GM18505 (cell line): ENCODE results near the gene TACR1.

Source experiments
- ATAC-seq: cut with Tn5 transposase; IDR thresholded peaks from one replicate; pipeline ENCODE4 v1.9.1; 2021; ENCODE audit not compliant: unreplicated experiment
- POLR2A ChIP-seq: IDR thresholded peaks from 4 replicates; pipeline ENCODE4 v1.6.1; 2011; ENCODE audit warnings: borderline replicate concordance; ENCODE audit not compliant: insufficient read depth, insufficient read length; ENCODE audit errors: extremely low read depth

The TACR1 gene

GRCh38 chr2:75100011-75100800 lies 99.1 kb downstream of the TACR1 start:
- no peak for ATAC-seq
- no peak for TF ChIP-seq POLR2A

GRCh38 chr2:75099521-75099922 lies 99.8 kb downstream of the TACR1 start:
- TF ChIP-seq POLR2A = no peak
- no peak for ATAC-seq

DNA sequence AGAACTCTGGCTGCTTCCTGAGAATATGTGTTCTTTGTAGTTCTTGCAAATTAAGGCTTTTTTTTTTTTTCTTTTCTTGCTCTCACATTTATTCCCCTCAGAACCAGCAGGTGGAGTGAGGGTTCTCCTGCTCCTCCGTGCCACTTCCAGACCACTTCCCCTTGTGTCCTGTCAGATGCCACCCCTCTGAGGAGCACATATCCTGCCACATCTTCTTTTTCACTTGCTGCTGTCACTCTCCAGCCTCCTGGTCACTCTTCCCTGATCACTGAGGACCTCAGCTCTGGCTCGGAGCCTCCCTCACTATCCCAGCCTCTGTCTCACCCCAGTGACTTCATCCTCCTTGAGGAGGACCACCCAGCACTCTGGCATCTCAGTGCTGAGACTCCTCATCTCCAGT lies 100.5 kb downstream of the TACR1 start:
- no peak for TF ChIP-seq POLR2A
- no peak for ATAC-seq

GRCh38 chr2:75097831-75098230 lies 101.5 kb downstream of the TACR1 start:
- ATAC-seq = no peak
- no peak for TF ChIP-seq POLR2A

DNA sequence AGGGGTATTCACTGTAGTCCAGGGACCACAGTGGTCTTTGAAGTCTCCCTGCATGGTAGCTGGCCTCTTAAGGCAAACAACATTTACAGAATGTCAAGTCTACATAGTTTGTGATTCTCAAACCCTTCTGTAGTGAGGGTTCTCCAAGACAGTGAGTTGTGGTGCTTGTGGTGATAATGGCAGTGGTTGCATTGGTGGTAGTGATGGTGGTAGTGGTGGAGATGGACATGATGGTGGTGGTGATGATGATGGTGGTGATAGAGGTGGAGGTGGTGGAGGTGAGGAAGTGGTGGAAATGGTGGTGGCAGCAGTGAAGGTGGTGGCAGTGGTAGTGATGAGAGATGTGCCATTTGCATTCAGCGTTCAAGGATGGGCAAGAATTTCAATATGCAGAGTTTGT lies 104.9 kb downstream of the TACR1 start:
- TF ChIP-seq POLR2A = no peak
- no peak for ATAC-seq

DNA sequence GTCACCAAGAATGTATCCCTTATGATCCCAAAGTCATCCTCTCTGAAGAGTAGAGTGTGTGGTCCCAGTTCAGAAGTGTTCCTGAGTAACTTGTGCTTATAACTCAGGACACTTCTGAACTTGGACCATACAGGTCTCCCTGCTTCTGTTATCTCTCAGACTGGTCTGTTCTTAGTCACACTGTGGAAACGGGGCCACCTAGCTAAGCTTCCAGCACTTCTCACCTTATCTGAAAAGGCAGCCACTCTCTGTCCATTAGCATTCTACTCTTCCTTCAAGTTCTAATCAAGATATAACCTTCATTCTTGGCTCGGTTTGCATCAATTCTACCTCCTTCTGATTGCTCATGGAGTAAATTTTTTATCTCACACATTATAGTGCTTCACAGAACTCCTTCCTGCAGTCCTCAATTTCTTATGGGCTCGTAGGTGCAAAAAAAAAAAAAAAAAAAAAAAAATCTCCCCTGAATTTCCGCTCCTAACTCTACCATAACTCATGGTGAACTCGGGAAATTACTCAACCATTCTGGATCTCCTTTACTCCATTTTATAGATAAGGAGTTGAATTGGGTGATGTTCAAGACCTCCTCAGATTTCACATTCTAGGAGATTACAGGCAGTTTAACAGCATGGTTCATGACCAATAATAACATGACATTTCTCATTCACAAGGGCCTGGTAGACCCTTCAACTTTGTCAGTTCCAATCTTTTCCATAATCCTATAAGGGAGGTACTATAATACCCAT lies 108.4 kb downstream of the TACR1 start:
- ATAC-seq = no peak
- no peak for TF ChIP-seq POLR2A

- no peak for ATAC-seq
- no peak for TF ChIP-seq POLR2A
Observed at GRCh38 chr2:75089471-75089870, 109.8 kb downstream of the TACR1 start.

GRCh38 chr2:75088791-75089190 lies 110.5 kb downstream of the TACR1 start:
- no peak for TF ChIP-seq POLR2A
- ATAC-seq = no peak

DNA sequence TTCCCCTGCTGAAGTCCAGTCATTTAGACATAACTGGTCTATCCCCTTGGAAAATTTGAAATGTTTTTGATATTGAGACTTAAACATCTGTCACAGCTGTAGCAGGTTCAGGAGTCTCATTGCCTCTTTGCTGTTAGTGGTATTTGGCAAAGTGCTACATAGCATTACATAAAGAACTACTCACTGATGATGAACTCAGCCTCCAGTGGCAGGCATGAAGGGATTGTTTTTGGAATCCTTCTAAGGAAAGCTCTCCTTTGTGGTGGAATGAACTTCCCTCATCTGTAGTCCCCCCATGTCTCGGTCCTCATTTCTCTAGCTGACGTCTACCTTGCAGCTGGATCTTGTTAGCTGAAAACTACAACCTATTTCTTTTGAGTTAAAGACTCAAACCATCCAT lies 111.6 kb downstream of the TACR1 start:
- TF ChIP-seq POLR2A = no peak
- ATAC-seq = no peak

GRCh38 chr2:75079575-75079974 lies 119.7 kb downstream of the TACR1 start:
- ATAC-seq = no peak
- no peak for TF ChIP-seq POLR2A

- no peak for TF ChIP-seq POLR2A
- ATAC-seq = no peak
Observed at GRCh38 chr2:75077909-75078308, 121.4 kb downstream of the TACR1 start.

DNA sequence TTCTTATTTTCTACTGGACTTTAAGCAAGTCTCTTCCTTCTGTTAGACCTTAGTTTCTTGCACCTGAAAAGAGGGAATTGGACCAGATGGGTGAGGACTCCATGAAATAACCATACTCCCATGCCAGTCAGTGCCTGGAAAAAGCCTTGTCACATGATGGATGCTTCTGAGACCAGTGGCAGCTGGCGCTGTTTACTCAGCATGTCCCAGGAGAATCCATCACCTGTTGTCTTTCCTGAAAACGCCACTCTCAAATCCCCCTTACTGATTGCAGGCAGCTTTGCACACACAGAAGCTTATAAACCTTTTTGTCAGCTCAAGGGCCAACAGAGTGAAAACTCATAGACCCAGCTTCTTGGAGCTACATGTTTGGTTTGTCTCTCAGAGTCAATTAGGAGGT lies 123.2 kb downstream of the TACR1 start:
- no peak for TF ChIP-seq POLR2A
- no peak for ATAC-seq

DNA sequence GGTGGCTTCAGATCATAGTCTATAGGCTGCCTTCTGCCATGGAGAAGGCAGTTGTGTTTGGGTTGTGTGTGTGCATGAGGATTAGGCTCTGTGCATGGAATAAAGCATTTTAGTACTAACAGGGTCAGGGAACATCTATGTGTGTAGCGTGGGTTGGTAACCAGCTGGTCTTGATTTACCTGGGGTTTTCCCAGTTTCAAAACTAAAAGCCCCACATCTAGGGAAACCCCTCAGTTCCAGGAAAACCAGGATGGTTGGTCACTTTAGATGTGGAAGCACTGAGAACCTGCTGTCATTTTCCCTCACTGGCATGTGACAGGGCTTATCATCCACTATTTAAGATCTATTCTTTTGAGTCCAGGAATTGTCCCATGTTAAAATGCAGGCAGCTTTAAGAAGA lies 124.6 kb downstream of the TACR1 start:
- TF ChIP-seq POLR2A = no peak
- ATAC-seq = no peak

- no peak for TF ChIP-seq POLR2A
- ATAC-seq = no peak
Observed at GRCh38 chr2:75074228-75074627, 125.1 kb downstream of the TACR1 start.
